Measurements from ENCODE around the gene RAB11FIP3. TPM values are rescaled to one million over a fixed set of nuclear protein-coding genes. Genes with fewer than 3 reads are reported as not detected.

The RAB11FIP3 gene
- total and polyA plus RNA-seq, 2 of the 13 experiments (the other 11 are each of a cell fraction or from before 2014, with no cell fraction given): 34.3 to 57.6 TPM

DNA sequence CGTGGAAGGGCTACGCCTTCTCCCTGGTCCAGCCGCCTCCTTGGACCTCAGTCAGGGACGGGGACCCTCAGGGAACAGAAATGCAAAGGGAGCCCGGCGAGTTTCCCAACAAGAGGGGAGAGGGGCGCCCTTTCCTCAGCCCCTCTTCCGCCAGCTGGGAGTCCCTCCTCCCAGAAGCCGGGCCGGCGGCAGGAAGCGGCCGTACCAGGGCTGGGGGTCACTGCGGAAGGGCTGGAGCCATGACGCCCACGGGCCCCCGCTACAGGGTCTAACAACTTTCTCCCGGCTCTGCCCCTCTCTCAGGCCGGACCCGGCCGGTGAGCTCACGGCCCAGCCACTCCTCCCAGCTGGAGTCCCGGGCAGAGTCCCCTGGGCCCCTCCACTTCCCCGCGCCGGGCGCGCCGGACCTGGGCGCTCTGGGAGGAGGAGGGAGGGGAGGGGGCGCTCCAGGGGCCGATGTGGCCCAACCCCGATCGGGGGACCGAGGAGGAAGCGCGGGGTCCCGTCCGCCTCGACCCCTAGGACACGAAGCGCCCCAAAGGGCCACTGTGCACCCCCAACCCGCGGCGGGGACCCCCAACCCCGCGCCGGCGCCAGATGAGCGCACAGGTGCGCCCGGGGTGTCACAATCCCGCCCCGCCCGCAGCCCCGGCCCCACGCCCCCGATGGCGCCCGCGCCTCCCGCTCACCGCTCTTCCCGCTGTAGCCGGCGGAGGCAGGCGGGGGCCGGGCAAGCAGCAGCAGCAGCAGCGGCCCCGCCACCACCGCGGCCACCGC lies 44.2 kb upstream of the RAB11FIP3 start:
- ChIA-PET POLR2A (interaction anchor here (0.8 to 5.9 kb wide), 8 partner anchors 11 to 121 kb away, joined by 3 to 27 read pairs (median 4); partner anchors contain the start of genes AXIN1, DECR2 and MRPL28), CTCF (ENCODE audit: low intra/inter-chr PET ratio, low total read pairs) (no interaction called here)
- no CpG with 5 or more reads among the region's 73 CpGs for WGBS (ENCODE audit: low lambda C conversion rate)
- DNase-seq (ENCODE audit: low spot score) (no peak), ATAC-seq (peak; percentile 76), FAIRE-seq (no peak)
- in situ Hi-C loops (cut with HindIII; ENCODE audit: extremely low pct_ligation_motif_present, low pct_unique_long_range_greater_than_20kb): no loop called here
- H3K4me3 ChIP-seq (replicated peaks in 1 of 3; ENCODE audit: insufficient read depth in 1 of 3, low read depth in 2 of 3, low read length in 3 of 3): peak overlapping the region; percentile 85 to 94 (median 93)
- peaks cover 38% of the 10 kb centered on the region for H3K4me1 ChIP-seq (ENCODE audit: insufficient read depth, low read length)
- no peaks in the 10 kb centered on the region for H4K20me1 ChIP-seq (ENCODE audit: insufficient read depth, low read length)
- no peak overlapping the region for H2AFZ ChIP-seq (ENCODE audit: low read length)
- peak overlapping the region; percentile 68 for H3K27ac ChIP-seq (ENCODE audit: extremely low read length, insufficient read depth, low read length)
- no peaks in the 10 kb centered on the region for H3K9me3 ChIP-seq (ENCODE audit: low read length)
- H3K27me3 ChIP-seq (ENCODE audit: control insufficient read depth in 1 of 2, insufficient read depth in 2 of 2, low read length in 2 of 2): no peaks in the 10 kb centered on the region
- H3K36me3 ChIP-seq (replicated peaks in 1 of 2; ENCODE audit: control insufficient read depth in 1 of 2, insufficient read depth in 2 of 2, low read length in 2 of 2): peaks cover 4 to 9% of the 10 kb centered on the region in 2 experiments; a peak in 2 of 5 replicates
- no TSS peak for BruUV-seq (replicated peaks)
- H3K79me2 ChIP-seq (ENCODE audit: insufficient read depth, low read length): peaks cover 16% of the 10 kb centered on the region
- peak overlapping the region; percentile 81 for H3K9ac ChIP-seq (ENCODE audit: insufficient read depth, low read depth, low read length)
- H3K4me2 ChIP-seq (ENCODE audit: low read depth, low read length): peak overlapping the region; percentile 88
- intact Hi-C loops (cut with micrococcal nuclease; ENCODE audit: unreplicated experiment): no loop called here
- TF ChIP-seq MAZ (IDR thresholded peaks at IDR 0.05; ENCODE audit: borderline replicate concordance, low read depth, low read length): 0 out of 2 replicates have a peak, but pooled peaks have one; percentile 32
- TF ChIP-seq MAZ (CRISPR knock-in tag; IDR thresholded peaks at IDR 0.05; ENCODE audit: low read depth): peak; percentile 65
- peak; percentile 34; the same call in 1 of the 2 replicates for TF ChIP-seq KAT8 (CRISPR knock-in tag; IDR thresholded peaks at IDR 0.05)
- 0 out of 2 replicates have a peak, but pooled peaks have one; percentile 51 for TF ChIP-seq ZNF747 (CRISPR knock-in tag; IDR thresholded peaks at IDR 0.05; ENCODE audit: borderline replicate concordance)
- peak in 1 of 2 experiments; percentile 65; a peak in 1 of 4 replicates for TF ChIP-seq KLF16 (CRISPR knock-in tag; IDR thresholded peaks at IDR 0.05)
- no peak for TF ChIP-seq E2F5 (CRISPR knock-in tag; conservative IDR thresholded peaks at IDR 0.05)
- TF ChIP-seq, protein P1, sequence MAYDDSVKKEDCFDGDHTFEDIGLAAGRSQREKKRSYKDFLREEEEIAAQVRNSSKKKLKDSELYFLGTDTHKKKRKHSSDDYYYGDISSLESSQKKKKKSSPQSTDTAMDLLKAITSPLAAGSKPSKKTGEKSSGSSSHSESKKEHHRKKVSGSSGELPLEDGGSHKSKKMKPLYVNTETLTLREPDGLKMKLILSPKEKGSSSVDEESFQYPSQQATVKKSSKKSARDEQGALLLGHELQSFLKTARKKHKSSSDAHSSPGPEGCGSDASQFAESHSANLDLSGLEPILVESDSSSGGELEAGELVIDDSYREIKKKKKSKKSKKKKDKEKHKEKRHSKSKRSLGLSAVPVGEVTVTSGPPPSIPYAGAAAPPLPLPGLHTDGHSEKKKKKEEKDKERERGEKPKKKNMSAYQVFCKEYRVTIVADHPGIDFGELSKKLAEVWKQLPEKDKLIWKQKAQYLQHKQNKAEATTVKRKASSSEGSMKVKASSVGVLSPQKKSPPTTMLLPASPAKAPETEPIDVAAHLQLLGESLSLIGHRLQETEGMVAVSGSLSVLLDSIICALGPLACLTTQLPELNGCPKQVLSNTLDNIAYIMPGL (CRISPR knock-in tag; IDR thresholded peaks at IDR 0.05; ENCODE audit: borderline replicate concordance in 1 of 2, low read depth in 1 of 2): peak; percentile 47 to 61; a peak in 3 of 4 replicates
- TF ChIP-seq, protein P2, sequence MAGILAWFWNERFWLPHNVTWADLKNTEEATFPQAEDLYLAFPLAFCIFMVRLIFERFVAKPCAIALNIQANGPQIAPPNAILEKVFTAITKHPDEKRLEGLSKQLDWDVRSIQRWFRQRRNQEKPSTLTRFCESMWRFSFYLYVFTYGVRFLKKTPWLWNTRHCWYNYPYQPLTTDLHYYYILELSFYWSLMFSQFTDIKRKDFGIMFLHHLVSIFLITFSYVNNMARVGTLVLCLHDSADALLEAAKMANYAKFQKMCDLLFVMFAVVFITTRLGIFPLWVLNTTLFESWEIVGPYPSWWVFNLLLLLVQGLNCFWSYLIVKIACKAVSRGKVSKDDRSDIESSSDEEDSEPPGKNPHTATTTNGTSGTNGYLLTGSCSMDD (CRISPR knock-in tag; IDR thresholded peaks at IDR 0.05): no peak
- TF ChIP-seq ZGPAT (CRISPR knock-in tag; IDR thresholded peaks at IDR 0.05): peak; percentile 45
- no peak for TF ChIP-seq SIN3B (IDR thresholded peaks at IDR 0.05; ENCODE audit: low read length)
- 0 out of 2 replicates have a peak, but pooled peaks have one; percentile 19 for TF ChIP-seq PCBP1 (IDR thresholded peaks at IDR 0.05; ENCODE audit: borderline replicate concordance, low read depth, low read length)
- TF ChIP-seq HOXA7 (CRISPR knock-in tag; IDR thresholded peaks at IDR 0.05): no peak
- TF ChIP-seq AKAP8 (CRISPR knock-in tag; IDR thresholded peaks at IDR 0.05): no peak
- TF ChIP-seq ZNF317 (CRISPR knock-in tag; IDR thresholded peaks at IDR 0.05): 0 out of 2 replicates have a peak, but pooled peaks have one; percentile 49
- TF ChIP-seq MXD4 (CRISPR knock-in tag; IDR thresholded peaks at IDR 0.05): peak; percentile 53; the same call in 1 of the 2 replicates
